Measurements from ENCODE around the gene ASTN1.

DNA sequence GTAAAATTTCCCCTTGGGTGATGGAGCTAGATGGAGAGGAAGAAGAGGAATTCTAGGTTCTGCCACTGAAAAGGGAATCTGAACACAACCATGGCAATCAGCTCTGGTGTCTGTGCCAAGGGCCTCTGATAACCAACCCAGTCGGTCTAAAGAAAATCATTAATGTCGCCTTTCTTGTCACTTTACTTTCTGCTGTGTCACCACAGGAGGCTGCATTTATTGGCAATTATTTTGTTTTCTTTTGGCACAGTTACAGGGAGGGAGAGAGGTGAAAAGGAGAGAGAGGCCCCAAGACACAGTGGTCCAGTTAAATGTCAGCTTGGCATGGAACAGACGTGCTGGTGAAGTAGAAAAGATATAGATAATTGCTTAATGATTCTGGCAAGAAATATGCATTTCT, 287.0 kb downstream of the ASTN1 start:
- TF ChIP-seq POLR2A (IDR thresholded peaks at IDR 0.05; ENCODE audit: low read depth, low read length): no peak
- TF ChIP-seq RFX5 (IDR thresholded peaks at IDR 0.05; ENCODE audit: low read depth, low read length): no peak

Data from IMR-90 (cell line).